Thyroid gland (tissue), 4 donors: ENCODE measurements around the gene LMTK2. TPM values are rescaled to one million over a fixed set of nuclear protein-coding genes. Genes with fewer than 3 reads are reported as not detected.

Experiments
- DNase-seq, 2 donors: peaks; one replicate each; pipeline ENCODE4 v3.0.0-alpha.2; 2019
- H3K27ac ChIP-seq, 3 donors: fragments of 200-600 bp; sonication (generic); 1 replicate in 2 of 3; 2 replicates in 1 of 3; pipeline ENCODE4 v1.5.1; 2016 to 2019; ENCODE audit warnings: mild to moderate bottlenecking in 1 of 3, moderate library complexity in 1 of 3
- H3K27me3 ChIP-seq: fragments of 200-600 bp; sonication (generic); one replicate; pipeline ENCODE4 v1.5.1; 2019
- H3K36me3 ChIP-seq, 2 donors: fragments of 200-600 bp; sonication (generic); one replicate each; pipeline ENCODE4 v1.5.1; 2016 to 2019
- H3K4me1 ChIP-seq, 2 donors: fragments of 200-600 bp; sonication (generic); one replicate each; pipeline ENCODE4 v1.5.1; 2017 to 2019
- H3K4me3 ChIP-seq, 3 donors: fragments of 200-600 bp; sonication (generic); replicated peaks in 1 of 3; 1 replicate in 2 of 3; 2 replicates in 1 of 3; pipeline ENCODE4 v1.5.1; 2016; ENCODE audit warnings: mild to moderate bottlenecking in 1 of 3
- H3K9me3 ChIP-seq: fragments of 200-600 bp; sonication (generic); one replicate; pipeline ENCODE4 v1.5.1; 2017
- POLR2A ChIP-seq, 2 donors: fragments of 450-650 bp; IDR thresholded peaks; one replicate each; pipeline ENCODE4 v1.6.1; 2017; ENCODE audit warnings: antibody characterized with exemption in 2 of 2, mild to moderate bottlenecking in 2 of 2, moderate library complexity in 1 of 2
- WGBS, 2 donors: methylation state at CpG; one replicate each; pipeline ENCODE4 v1.1.5; 2017; 5-methylcytosine and 5-hydroxymethylcytosine counted together
- intact Hi-C: fragments of 100-400 bp; cut with DNase I; formaldehyde crosslinking; loops from one replicate; pipeline ENCODE4 v1.15.1; 2023
- total RNA-seq, 4 donors: library from RNA; depleted of rRNA; stranded (reverse); fragments of >200 nt; gene quantifications; one replicate each; pipeline ENCODE4 v1.2.3, GENCODE V29; 2016
- TF ChIP-seq, protein P1 (sequence below), 6 experiments: fragments of 200-600 bp in 3 of 6; fragments of 450-650 bp in 3 of 6; sonication (generic) in 3 of 6; IDR thresholded peaks; one replicate each; pipeline ENCODE4 v1.5.1; 2016 to 2019; ENCODE audit warnings: antibody characterized with exemption in 6 of 6, mild to moderate bottlenecking in 2 of 6, inconsistent platforms in 1 of 6, moderate library complexity in 1 of 6

The LMTK2 gene
- total RNA-seq, 4 donors from 2014 or later, result 22.0 to 36.5 (median 26.6) TPM

DNA sequence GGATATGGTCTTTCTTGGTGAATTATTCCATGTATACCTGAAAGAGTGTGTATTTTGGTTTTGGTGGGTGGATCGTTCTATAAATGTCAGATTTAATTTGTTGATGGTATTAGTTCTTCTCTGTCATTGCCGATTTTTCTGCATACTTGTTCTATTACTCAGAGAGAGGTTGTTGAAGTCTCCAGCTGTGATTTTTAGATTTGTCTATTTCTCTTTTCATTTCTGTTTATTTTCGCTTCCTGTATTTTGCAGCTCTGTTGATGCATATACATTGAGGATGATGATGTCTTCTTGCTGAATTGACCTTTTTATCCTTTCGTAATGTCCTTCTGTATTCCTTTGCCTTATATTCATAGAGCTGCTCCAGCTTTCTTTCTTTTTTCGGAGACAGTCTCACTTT, 92.5 kb downstream of the LMTK2 start:
- H3K9me3 ChIP-seq, result no peaks in the 10 kb centered on the region
- no peak overlapping the region for H3K4me3 ChIP-seq
- intact Hi-C loops, result no loop called here
- H3K27ac ChIP-seq, result no peak overlapping the region
- DNase-seq, result no peak
- no peaks in the 10 kb centered on the region for H3K4me1 ChIP-seq
- WGBS, 2 donors, result 98 to 99% methylated on average over 5 of the region's 5 CpGs
- H3K36me3 ChIP-seq, result peaks cover 22 to 27% of the 10 kb centered on the region in 2 donors
- no peak for TF ChIP-seq POLR2A (IDR thresholded peaks at IDR 0.05)
- TF ChIP-seq, protein P1, sequence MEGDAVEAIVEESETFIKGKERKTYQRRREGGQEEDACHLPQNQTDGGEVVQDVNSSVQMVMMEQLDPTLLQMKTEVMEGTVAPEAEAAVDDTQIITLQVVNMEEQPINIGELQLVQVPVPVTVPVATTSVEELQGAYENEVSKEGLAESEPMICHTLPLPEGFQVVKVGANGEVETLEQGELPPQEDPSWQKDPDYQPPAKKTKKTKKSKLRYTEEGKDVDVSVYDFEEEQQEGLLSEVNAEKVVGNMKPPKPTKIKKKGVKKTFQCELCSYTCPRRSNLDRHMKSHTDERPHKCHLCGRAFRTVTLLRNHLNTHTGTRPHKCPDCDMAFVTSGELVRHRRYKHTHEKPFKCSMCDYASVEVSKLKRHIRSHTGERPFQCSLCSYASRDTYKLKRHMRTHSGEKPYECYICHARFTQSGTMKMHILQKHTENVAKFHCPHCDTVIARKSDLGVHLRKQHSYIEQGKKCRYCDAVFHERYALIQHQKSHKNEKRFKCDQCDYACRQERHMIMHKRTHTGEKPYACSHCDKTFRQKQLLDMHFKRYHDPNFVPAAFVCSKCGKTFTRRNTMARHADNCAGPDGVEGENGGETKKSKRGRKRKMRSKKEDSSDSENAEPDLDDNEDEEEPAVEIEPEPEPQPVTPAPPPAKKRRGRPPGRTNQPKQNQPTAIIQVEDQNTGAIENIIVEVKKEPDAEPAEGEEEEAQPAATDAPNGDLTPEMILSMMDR (IDR thresholded peaks at IDR 0.05), result no peak
- no peaks in the 10 kb centered on the region for H3K27me3 ChIP-seq

DNA sequence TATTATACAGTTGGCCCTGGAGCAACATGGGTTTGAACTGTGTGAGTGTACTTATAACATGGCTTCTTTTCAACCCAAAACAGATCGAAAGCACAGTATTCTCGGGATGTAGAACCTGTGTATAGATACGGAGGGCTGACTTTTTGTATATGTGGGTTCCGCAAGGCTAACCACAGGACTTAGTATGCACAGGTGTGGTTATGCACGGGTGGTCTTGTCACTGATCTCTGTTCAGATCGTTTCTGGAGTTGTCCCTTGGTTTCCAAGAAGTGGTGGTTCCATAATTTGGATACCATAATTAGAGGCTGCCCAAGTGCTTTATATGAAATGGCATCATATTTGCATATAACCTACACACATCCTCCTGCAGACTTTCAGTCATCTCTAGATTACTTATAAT, 93.7 kb downstream of the LMTK2 start:
- Histone ChIP-seq H3K27me3 (no peaks in the 10 kb centered on the region), H3K36me3 (peaks cover 15 to 20% of the 10 kb centered on the region in 2 donors), H3K4me1 (no peaks in the 10 kb centered on the region), H3K27ac (no peak overlapping the region), H3K4me3 (no peak overlapping the region), H3K9me3 (no peaks in the 10 kb centered on the region)
- 78% methylated on average over 6 of the region's 6 CpGs for WGBS, 2 donors
- no peak for TF ChIP-seq POLR2A (IDR thresholded peaks at IDR 0.05)
- TF ChIP-seq, protein P1 (IDR thresholded peaks at IDR 0.05), result no peak
- intact Hi-C loops, result no loop called here
- no peak for DNase-seq

DNA sequence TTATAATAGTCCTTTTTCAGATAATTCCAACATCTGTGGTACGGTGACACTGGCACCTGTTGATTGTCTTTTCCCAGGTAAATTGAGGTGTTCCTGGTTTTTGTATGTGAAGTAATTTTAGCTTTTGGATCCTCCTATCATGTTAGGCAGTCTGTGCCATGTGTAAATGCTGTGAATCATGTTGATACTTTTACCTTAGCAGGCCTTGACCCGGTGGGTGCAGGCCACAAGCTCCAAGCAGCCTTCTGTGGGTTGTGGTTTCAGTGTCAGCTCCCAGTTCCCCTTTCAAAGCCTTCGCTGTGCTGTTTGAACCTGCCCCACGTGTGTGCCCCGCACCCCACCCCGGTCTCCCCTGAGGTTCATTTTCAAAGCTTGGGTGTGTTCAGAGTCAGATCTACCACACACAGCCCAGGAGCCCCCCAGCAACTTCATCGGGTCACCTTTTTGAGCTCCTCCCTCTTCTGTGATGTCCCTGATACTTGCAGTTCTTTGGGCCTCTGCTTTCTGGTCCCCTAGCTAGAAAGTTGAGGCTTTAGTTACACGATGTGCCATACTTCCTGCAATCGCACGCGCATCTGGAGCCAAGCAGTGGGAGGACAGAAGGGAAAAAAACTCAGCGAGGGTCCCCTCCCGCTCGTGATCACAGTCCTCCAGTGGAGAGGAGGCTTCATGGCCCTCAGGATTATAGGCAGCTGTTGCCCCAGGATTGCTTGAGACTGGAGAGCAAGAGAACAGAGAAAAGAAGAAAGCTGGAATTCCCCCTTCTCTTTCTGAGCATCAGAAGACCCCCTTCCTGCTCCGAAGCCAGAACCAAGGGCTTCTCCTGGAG, 95.9 kb downstream of the LMTK2 start:
- no peak overlapping the region for H3K4me3 ChIP-seq
- no peak for TF ChIP-seq POLR2A (IDR thresholded peaks at IDR 0.05)
- no peak overlapping the region for H3K27ac ChIP-seq
- H3K27me3 ChIP-seq, result no peaks in the 10 kb centered on the region
- peaks cover 13 to 30% of the 10 kb centered on the region in 2 donors for H3K36me3 ChIP-seq
- WGBS, 2 donors, result 86 to 94% methylated on average over 14 to 15 of the region's 15 CpGs
- DNase-seq, result no peak
- intact Hi-C loops, result no loop called here
- no peaks in the 10 kb centered on the region for H3K9me3 ChIP-seq
- no peaks in the 10 kb centered on the region for H3K4me1 ChIP-seq

DNA sequence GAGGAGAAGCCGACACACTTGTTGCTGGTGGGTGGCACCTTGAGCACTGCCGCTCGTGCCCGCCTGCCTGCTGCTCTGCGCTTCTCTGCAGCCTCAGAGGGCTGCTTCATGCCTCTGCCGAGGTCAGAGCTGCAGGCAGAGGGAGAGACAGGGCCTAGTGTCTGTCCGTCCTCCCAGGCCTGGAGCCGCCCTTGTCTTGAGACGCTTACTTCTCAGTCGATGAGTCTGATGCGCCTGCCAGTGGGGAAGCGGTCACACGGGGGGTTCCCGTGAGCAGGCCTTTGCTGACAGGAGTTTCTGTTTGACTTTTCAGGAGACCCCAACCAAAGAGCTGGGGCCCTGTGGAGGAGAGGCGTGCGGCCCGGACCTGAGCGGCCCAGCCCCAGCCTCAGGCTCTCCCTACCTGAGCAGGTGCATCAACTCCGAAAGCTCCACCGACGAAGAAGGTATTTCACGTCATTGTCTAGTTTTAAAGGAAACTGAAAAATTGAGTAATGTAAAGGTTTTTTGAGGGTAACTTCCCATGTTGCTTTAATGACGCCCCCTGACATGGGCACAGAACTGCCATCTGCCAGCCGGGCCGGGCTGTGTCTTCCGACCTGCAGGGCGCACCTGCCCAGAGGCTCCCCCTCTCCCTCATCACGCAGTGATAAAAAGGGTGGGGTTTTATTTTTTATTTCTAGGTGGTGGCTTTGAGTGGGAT, 96.8 kb downstream of the LMTK2 start:
- H3K9me3 ChIP-seq, result no peaks in the 10 kb centered on the region
- no peak for DNase-seq
- TF ChIP-seq, protein P1 (IDR thresholded peaks at IDR 0.05), result no peak
- no peak for TF ChIP-seq POLR2A (IDR thresholded peaks at IDR 0.05)
- intact Hi-C loops, result no loop called here
- no peaks in the 10 kb centered on the region for H3K4me1 ChIP-seq
- peaks cover 13 to 30% of the 10 kb centered on the region in 2 donors for H3K36me3 ChIP-seq
- H3K4me3 ChIP-seq, result no peak overlapping the region
- H3K27me3 ChIP-seq, result no peaks in the 10 kb centered on the region
- no peak overlapping the region for H3K27ac ChIP-seq
- WGBS, 2 donors, result 93 to 98% methylated on average over 20 to 28 of the region's 28 CpGs

DNA sequence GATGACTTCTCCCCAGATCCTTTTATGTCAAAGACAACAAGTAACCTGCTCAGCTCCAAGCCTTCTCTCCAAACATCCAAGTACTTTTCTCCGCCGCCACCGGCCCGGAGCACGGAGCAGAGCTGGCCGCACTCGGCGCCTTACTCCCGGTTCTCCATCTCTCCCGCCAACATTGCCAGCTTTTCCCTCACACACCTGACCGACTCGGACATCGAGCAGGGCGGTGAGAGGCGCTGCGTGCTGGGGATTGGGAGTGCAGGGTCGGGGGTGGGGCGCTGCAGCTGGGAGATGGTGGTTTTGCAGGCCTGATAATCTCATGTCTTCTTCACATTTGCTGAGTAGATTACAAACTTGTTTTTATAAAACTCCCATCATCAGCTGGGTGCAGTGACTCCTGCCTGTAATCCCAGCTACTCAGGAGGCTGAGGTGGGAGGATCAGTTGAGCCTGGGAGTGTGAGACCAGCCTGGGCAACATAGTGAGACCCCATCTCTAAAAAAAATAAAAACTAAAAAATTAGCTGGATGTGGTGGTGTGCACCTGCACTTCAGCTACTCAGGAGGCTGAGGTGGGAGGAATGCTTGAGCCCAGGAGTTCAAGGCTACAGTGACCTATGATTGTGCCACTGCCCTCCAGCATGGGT, 97.4 kb downstream of the LMTK2 start:
- 95 to 96% methylated on average over 18 of the region's 18 CpGs for WGBS, 2 donors
- no peak for TF ChIP-seq POLR2A (IDR thresholded peaks at IDR 0.05)
- TF ChIP-seq, protein P1 (IDR thresholded peaks at IDR 0.05), result no peak
- no peaks in the 10 kb centered on the region for H3K4me1 ChIP-seq
- no peaks in the 10 kb centered on the region for H3K27me3 ChIP-seq
- no peaks in the 10 kb centered on the region for H3K9me3 ChIP-seq
- H3K27ac ChIP-seq, result no peak overlapping the region
- intact Hi-C loops, result no loop called here
- no peak overlapping the region for H3K4me3 ChIP-seq
- H3K36me3 ChIP-seq, result peaks cover 13 to 30% of the 10 kb centered on the region in 2 donors
- DNase-seq, result no peak
